Measurements from ENCODE around the gene FAM53A.

FAM53A gene

GRCh38 chr4:1626941-1627340 is 57.2 kb downstream of the FAM53A start:
- Mint-ChIP-seq H3K4me3 (no peak overlapping the region), H3K9me3 (no peaks in the 10 kb centered on the region), H3K4me1 (ENCODE audit: low read depth) (no peaks in the 10 kb centered on the region), H3K27me3 (no peaks in the 10 kb centered on the region), H3K27ac (no peak overlapping the region), H3K36me3 (ENCODE audit: low read depth) (no peaks in the 10 kb centered on the region)
- intact Hi-C loops (cut with micrococcal nuclease) = no loop called here

GRCh38 chr4:1626151-1626550 is 58.0 kb downstream of the FAM53A start:
- intact Hi-C loops (cut with micrococcal nuclease) = no loop called here

GRCh38 chr4:1625600-1626138 is 58.4 kb downstream of the FAM53A start:
- no peak overlapping the region for H3K27ac Mint-ChIP-seq
- H3K9me3 Mint-ChIP-seq = no peaks in the 10 kb centered on the region

More at GRCh38 chr4:1626151-1626550, 58.0 kb downstream of the FAM53A start:
- H3K27ac Mint-ChIP-seq = no peak overlapping the region
- H3K4me1 Mint-ChIP-seq (ENCODE audit: low read depth) = no peaks in the 10 kb centered on the region
- H3K9me3 Mint-ChIP-seq = no peaks in the 10 kb centered on the region
- no peaks in the 10 kb centered on the region for H3K27me3 Mint-ChIP-seq
- no peaks in the 10 kb centered on the region for H3K36me3 Mint-ChIP-seq (ENCODE audit: low read depth)
- no peak overlapping the region for H3K4me3 Mint-ChIP-seq

GRCh38 chr4:1624519-1624910 is 59.6 kb downstream of the FAM53A start:
- Mint-ChIP-seq H3K27ac (no peak overlapping the region), H3K4me3 (no peak overlapping the region), H3K9me3 (no peaks in the 10 kb centered on the region), H3K4me1 (ENCODE audit: low read depth) (no peaks in the 10 kb centered on the region), H3K36me3 (ENCODE audit: low read depth) (no peaks in the 10 kb centered on the region), H3K27me3 (no peaks in the 10 kb centered on the region)
- intact Hi-C loops (cut with micrococcal nuclease) = no loop called here

More at GRCh38 chr4:1625600-1626138, 58.4 kb downstream of the FAM53A start:
- Mint-ChIP-seq H3K27me3 (no peaks in the 10 kb centered on the region), H3K36me3 (ENCODE audit: low read depth) (no peaks in the 10 kb centered on the region), H3K4me3 (no peak overlapping the region), H3K4me1 (ENCODE audit: low read depth) (no peaks in the 10 kb centered on the region)
- intact Hi-C loops (cut with micrococcal nuclease) = no loop called here

GRCh38 chr4:1623821-1624518 is 60.1 kb downstream of the FAM53A start:
- no peak overlapping the region for H3K4me3 Mint-ChIP-seq
- no peaks in the 10 kb centered on the region for H3K4me1 Mint-ChIP-seq (ENCODE audit: low read depth)
- H3K27me3 Mint-ChIP-seq = no peaks in the 10 kb centered on the region
- no peaks in the 10 kb centered on the region for H3K9me3 Mint-ChIP-seq
- no peaks in the 10 kb centered on the region for H3K36me3 Mint-ChIP-seq (ENCODE audit: low read depth)
- no peak overlapping the region for H3K27ac Mint-ChIP-seq
- intact Hi-C loops (cut with micrococcal nuclease) = no loop called here

- H3K9me3 Mint-ChIP-seq = no peaks in the 10 kb centered on the region
Observed at GRCh38 chr4:1623400-1623799, 60.7 kb downstream of the FAM53A start.

GRCh38 chr4:1622956-1623355 is 61.2 kb downstream of the FAM53A start:
- Mint-ChIP-seq H3K27me3 (no peaks in the 10 kb centered on the region), H3K9me3 (peaks cover 3% of the 10 kb centered on the region), H3K4me1 (ENCODE audit: low read depth) (no peaks in the 10 kb centered on the region), H3K27ac (no peak overlapping the region), H3K4me3 (no peak overlapping the region), H3K36me3 (ENCODE audit: low read depth) (no peaks in the 10 kb centered on the region)
- intact Hi-C loops (cut with micrococcal nuclease) = no loop called here

More at GRCh38 chr4:1623400-1623799, 60.7 kb downstream of the FAM53A start:
- Mint-ChIP-seq H3K27ac (no peak overlapping the region), H3K27me3 (no peaks in the 10 kb centered on the region), H3K36me3 (ENCODE audit: low read depth) (no peaks in the 10 kb centered on the region), H3K4me1 (ENCODE audit: low read depth) (no peaks in the 10 kb centered on the region), H3K4me3 (no peak overlapping the region)
- intact Hi-C loops (cut with micrococcal nuclease) = no loop called here

- intact Hi-C loops (cut with micrococcal nuclease) = no loop called here
- no peak overlapping the region for H3K4me3 Mint-ChIP-seq
Observed at GRCh38 chr4:1622238-1622637, 61.9 kb downstream of the FAM53A start.

GRCh38 chr4:1621526-1621925 is 62.6 kb downstream of the FAM53A start:
- Mint-ChIP-seq H3K36me3 (ENCODE audit: low read depth) (no peaks in the 10 kb centered on the region), H3K27ac (no peak overlapping the region), H3K9me3 (peaks cover 12% of the 10 kb centered on the region), H3K4me1 (ENCODE audit: low read depth) (no peaks in the 10 kb centered on the region), H3K4me3 (no peak overlapping the region), H3K27me3 (no peaks in the 10 kb centered on the region)
- intact Hi-C loops (cut with micrococcal nuclease) = no loop called here

More at GRCh38 chr4:1622238-1622637, 61.9 kb downstream of the FAM53A start:
- Mint-ChIP-seq H3K27ac (no peak overlapping the region), H3K27me3 (no peaks in the 10 kb centered on the region), H3K4me1 (ENCODE audit: low read depth) (no peaks in the 10 kb centered on the region), H3K36me3 (ENCODE audit: low read depth) (no peaks in the 10 kb centered on the region), H3K9me3 (peaks cover 10% of the 10 kb centered on the region)

GRCh38 chr4:1619151-1619672 is 64.9 kb downstream of the FAM53A start:
- H3K4me3 Mint-ChIP-seq = no peak overlapping the region

GRCh38 chr4:1618438-1618837 is 65.7 kb downstream of the FAM53A start:
- Mint-ChIP-seq H3K27ac (no peak overlapping the region), H3K4me1 (ENCODE audit: low read depth) (no peaks in the 10 kb centered on the region), H3K36me3 (ENCODE audit: low read depth) (no peaks in the 10 kb centered on the region), H3K9me3 (peaks cover 12% of the 10 kb centered on the region), H3K4me3 (no peak overlapping the region), H3K27me3 (no peaks in the 10 kb centered on the region)
- intact Hi-C loops (cut with micrococcal nuclease) = no loop called here

More at GRCh38 chr4:1619151-1619672, 64.9 kb downstream of the FAM53A start:
- intact Hi-C loops (cut with micrococcal nuclease) = no loop called here
- Mint-ChIP-seq H3K9me3 (peaks cover 12% of the 10 kb centered on the region), H3K27me3 (no peaks in the 10 kb centered on the region), H3K27ac (no peak overlapping the region), H3K36me3 (ENCODE audit: low read depth) (no peaks in the 10 kb centered on the region), H3K4me1 (ENCODE audit: low read depth) (no peaks in the 10 kb centered on the region)

- no peak overlapping the region for H3K4me3 Mint-ChIP-seq
- H3K4me1 Mint-ChIP-seq (ENCODE audit: low read depth) = no peaks in the 10 kb centered on the region
- peaks cover 12% of the 10 kb centered on the region for H3K9me3 Mint-ChIP-seq
- no peaks in the 10 kb centered on the region for H3K36me3 Mint-ChIP-seq (ENCODE audit: low read depth)
- no peaks in the 10 kb centered on the region for H3K27me3 Mint-ChIP-seq
- intact Hi-C loops (cut with micrococcal nuclease) = no loop called here
- H3K27ac Mint-ChIP-seq = no peak overlapping the region
Observed at GRCh38 chr4:1616557-1616930, 67.6 kb downstream of the FAM53A start.

- Mint-ChIP-seq H3K36me3 (ENCODE audit: low read depth) (no peaks in the 10 kb centered on the region), H3K4me1 (ENCODE audit: low read depth) (no peaks in the 10 kb centered on the region), H3K27ac (no peak overlapping the region), H3K27me3 (no peaks in the 10 kb centered on the region), H3K4me3 (no peak overlapping the region), H3K9me3 (peaks cover 12% of the 10 kb centered on the region)
- intact Hi-C loops (cut with micrococcal nuclease) = no loop called here
Observed at GRCh38 chr4:1615786-1616556, 68.1 kb downstream of the FAM53A start.

Data from dendritic cell treated with granulocyte-macrophage colony-stimulating factor and Interleukin-4, amounts not matched to agents 40 ng/mL and 50 ng/mL, for 4 days (primary cell).